Ishikawa (cell line): ENCODE data around the gene PEMT.
A peak's percentile ranks its signal among the peaks of the same experiment; 100 is the strongest.

Experiments
- CEBPB ChIP-seq: IDR thresholded peaks from 2 replicates; pipeline ENCODE4 v1.6.1; 2012
- CREB1 ChIP-seq: IDR thresholded peaks from 2 replicates; pipeline ENCODE4 v1.6.1; 2012; ENCODE audit warnings: low read depth
- EGR1 ChIP-seq: IDR thresholded peaks from 2 replicates; pipeline ENCODE4 v1.6.1; 2012
- EP300 ChIP-seq: IDR thresholded peaks from 2 replicates; pipeline ENCODE4 v1.6.1; 2012; ENCODE audit warnings: borderline replicate concordance
- FOXM1 ChIP-seq: IDR thresholded peaks from 2 replicates; pipeline ENCODE4 v1.6.1; 2012; ENCODE audit warnings: low read depth, borderline replicate concordance
- MAX ChIP-seq: IDR thresholded peaks from 2 replicates; pipeline ENCODE4 v1.6.1; 2012
- NFIC ChIP-seq: IDR thresholded peaks from 2 replicates; pipeline ENCODE4 v1.6.1; 2012
- RAD21 ChIP-seq: IDR thresholded peaks from 2 replicates; pipeline ENCODE4 v1.6.1; 2012; ENCODE audit warnings: low read depth
- REST ChIP-seq: IDR thresholded peaks from 2 replicates; pipeline ENCODE4 v1.6.1; 2012; ENCODE audit warnings: low read depth, mild to moderate bottlenecking
- TAF1 ChIP-seq: IDR thresholded peaks from 2 replicates; pipeline ENCODE4 v1.6.1; 2012; ENCODE audit warnings: low read depth, mild to moderate bottlenecking
- TCF12 ChIP-seq: IDR thresholded peaks from 2 replicates; pipeline ENCODE4 v1.6.1; 2012; ENCODE audit warnings: low read depth
- TEAD4 ChIP-seq: IDR thresholded peaks from 2 replicates; pipeline ENCODE4 v1.6.1; 2012
- YY1 ChIP-seq: IDR thresholded peaks from 2 replicates; pipeline ENCODE4 v1.6.1; 2012; ENCODE audit warnings: low read depth
- ZBTB7A ChIP-seq: IDR thresholded peaks from 2 replicates; pipeline ENCODE4 v1.6.1; 2012; ENCODE audit warnings: low read depth
- TF ChIP-seq, protein P1 (sequence below): IDR thresholded peaks from 2 replicates; pipeline ENCODE4 v1.6.1; 2012

Gene PEMT

DNA sequence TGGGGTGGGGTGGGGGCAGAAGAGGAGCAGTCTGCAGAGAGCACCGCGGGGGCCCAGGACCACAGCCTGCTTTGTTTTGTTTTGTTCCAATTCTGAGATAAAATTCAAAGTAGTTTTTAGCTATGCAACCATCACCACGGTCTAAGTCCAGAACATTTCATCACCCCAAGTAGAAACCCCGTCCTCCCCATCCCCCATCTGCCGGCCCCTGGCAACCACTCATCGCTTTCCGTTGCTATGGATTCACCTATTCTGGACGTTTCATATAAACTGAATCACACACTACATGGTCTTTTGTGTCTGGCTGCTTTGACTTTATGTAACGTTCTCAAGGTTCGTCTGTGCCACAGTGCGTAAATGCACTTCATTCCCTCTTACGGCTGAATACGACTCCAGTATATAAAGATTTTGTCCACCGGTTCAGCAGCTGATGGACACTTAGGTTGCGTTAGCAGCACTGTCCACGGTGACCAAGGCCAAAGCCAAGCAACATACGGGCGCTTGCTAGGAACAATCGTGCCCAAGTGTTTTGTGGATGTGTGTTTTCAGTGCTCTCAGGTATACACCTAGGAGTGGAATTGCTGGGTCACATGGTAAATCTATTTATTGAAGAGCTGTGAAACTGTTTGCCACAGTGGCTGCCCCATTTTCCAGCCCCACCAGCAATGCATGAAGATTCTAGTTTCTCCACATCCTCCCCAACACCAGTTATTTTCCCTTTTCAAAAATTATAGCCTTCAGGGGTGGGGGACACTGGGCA, 67.6 kb downstream of the PEMT start:
- no peak for TF ChIP-seq TEAD4
- no peak for TF ChIP-seq RAD21
- TF ChIP-seq EP300 = no peak
- TF ChIP-seq TAF1 = no peak

DNA sequence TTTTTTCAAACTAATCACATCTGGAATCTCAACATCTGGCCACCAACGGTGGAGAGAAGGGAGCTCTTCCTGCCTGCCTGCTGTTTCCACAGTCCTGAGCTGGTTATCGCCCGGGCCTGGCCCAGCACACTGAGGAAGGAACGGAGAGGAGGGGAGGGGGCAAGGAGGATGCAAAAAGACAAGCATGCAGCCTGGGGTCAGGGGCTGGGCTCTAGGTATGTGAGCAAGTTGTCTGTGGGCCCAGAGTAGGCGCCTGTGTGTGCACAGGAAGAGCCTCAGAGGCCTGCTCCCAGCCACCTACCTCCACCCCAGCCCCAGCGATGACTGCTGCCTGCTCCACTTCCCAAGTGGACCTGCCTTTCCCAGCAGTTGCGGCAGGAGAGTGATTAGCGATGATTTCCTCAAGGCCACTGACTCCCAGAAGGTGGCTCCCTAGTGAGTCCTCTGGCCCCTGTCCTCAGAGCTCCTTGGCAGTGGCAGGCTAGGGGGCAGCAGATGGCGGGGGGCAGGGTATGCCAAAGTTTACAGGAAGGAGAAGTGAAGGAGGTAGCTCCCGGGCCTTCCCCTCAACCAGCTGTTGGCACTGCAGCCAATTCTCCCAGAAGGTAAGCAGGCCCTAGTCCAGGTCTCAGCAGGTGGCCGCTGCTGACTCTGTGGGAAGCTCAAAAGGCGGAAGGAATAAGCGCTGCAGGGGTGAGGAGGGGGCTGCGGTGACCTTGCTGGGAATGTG, 68.3 kb downstream of the PEMT start:
- TF ChIP-seq TEAD4 (peak; percentile 93), NFIC (peak; percentile 99), CEBPB (peak; percentile 1; the same call in 1 of the 2 replicates), EP300 (peak; percentile 96), RAD21 (peak; percentile 48), FOXM1 (peak; percentile 78; the same call in 1 of the 2 replicates), TCF12 (peak; percentile 97), MAX (peak; percentile 62), EGR1 (no peak), YY1 (peak; percentile 30; the same call in 1 of the 2 replicates), TAF1 (no peak), ZBTB7A (peak; percentile 99), CREB1 (no peak)

DNA sequence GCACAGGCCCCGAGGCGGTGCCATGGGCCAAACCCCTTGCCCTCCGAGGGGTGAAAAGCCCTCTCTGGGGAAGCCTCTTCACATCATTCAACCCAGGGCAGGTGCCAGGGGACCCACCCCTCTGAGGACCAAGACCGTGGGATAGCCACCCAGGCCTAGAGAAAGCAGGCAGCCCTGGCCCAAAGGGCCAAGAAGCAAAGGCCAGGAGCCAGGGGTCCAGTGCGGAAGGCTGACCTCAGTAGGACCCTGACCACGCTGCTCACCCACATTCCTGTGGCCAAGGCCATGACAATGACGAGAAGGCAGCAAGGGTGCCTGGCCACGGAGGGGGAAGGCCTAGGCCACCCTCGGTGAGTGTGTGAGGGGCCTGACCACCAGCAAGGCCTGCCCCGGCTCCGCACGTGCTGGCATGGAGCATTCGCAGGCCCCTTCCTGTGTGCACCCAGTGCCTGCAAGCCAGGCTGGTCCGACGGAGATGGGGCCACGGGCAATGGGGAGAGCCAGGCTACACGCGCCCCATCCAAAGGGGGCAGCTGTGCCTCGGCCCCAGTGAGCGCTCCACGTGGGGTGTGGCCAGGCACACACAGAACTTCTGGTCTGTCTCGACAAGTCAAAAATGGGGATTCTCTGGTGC, 70.8 kb downstream of the PEMT start:
- no peak for TF ChIP-seq MAX
- no peak for TF ChIP-seq YY1
- no peak for TF ChIP-seq RAD21
- no peak for TF ChIP-seq CEBPB
- no peak for TF ChIP-seq ZBTB7A
- TF ChIP-seq TAF1 = no peak
- no peak for TF ChIP-seq NFIC
- TF ChIP-seq REST = no peak
- TF ChIP-seq EGR1 = no peak
- no peak for TF ChIP-seq EP300
- TF ChIP-seq TCF12 = no peak
- TF ChIP-seq FOXM1 = no peak
- TF ChIP-seq CREB1 = no peak
- TF ChIP-seq TEAD4 = no peak

DNA sequence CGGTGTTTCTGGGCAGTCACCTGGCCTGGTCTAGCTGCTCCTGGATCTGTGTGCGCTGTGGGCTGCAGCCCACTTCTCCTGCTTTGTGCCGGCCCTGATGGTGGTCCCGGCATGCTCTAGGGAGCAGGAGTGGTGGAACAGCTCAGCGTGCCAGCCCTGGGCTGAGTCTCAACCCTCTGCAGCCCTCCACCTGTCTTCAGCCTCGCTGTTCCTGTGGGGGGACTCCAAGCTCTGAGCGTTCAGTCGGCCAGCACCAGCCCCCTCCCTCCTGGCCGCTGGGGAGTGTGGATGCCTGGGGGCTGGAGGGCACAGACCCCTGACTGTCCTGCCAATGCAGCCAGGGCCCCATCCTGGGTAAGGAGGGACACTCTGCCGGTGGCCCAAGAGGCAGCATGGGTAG, 71.6 kb downstream of the PEMT start:
- TF ChIP-seq RAD21 (no peak), CREB1 (no peak), YY1 (no peak), ZBTB7A (no peak), MAX (no peak), FOXM1 (no peak)

GRCh38 chr17:17518951-17519350, 72.6 kb downstream of the PEMT start:
- TF ChIP-seq NFIC = no peak
- no peak for TF ChIP-seq YY1
- no peak for TF ChIP-seq REST
- TF ChIP-seq CEBPB = no peak
- TF ChIP-seq, protein P1, sequence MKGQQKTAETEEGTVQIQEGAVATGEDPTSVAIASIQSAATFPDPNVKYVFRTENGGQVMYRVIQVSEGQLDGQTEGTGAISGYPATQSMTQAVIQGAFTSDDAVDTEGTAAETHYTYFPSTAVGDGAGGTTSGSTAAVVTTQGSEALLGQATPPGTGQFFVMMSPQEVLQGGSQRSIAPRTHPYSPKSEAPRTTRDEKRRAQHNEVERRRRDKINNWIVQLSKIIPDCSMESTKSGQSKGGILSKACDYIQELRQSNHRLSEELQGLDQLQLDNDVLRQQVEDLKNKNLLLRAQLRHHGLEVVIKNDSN = no peak
- no peak for TF ChIP-seq EGR1
- no peak for TF ChIP-seq MAX
- no peak for TF ChIP-seq RAD21
- TF ChIP-seq EP300 = no peak
- TF ChIP-seq TAF1 = no peak
- TF ChIP-seq TEAD4 = no peak
- TF ChIP-seq CREB1 = no peak
- TF ChIP-seq FOXM1 = no peak
- no peak for TF ChIP-seq TCF12
- TF ChIP-seq ZBTB7A = no peak
